K562 (cell line): Measurements from ENCODE around the gene RNLS. TPM values are rescaled to one million over a fixed set of nuclear protein-coding genes. Genes with fewer than 3 reads are reported as not detected.

Experiments used
- ATAC-seq: fragments of 200-7000 bp; cut with Tn5 transposase; 3 replicates; pipeline ENCODE4 v1.9.1; 2020; ENCODE audit warnings: moderate library complexity
- BruUV-seq: library from RNA; stranded (reverse); fragments of 400-500 nt; replicated peaks from 2 replicates; lab custom pipeline; 2021; lab: Mats Ljungman, UMichigan
- CTCF ChIA-PET: fragments of 300-600 bp; formaldehyde crosslinking; extraction: SDS; loops from one replicate; lab custom pipeline; 2021; ENCODE audit warnings: low intra/inter-chr PET ratio; lab: Yijun Ruan, JAX
- POLR2A ChIA-PET: fragments of 300-600, 350-650 bp; sonication (Branson Sonifier 250); formaldehyde crosslinking; extraction: SDS; loops from one replicate; lab custom pipeline; 2021; ENCODE audit warnings: antibody characterized with exemption, inconsistent platforms; lab: Yijun Ruan, JAX
- DNase-seq, 4 experiments: peaks; one replicate each; pipeline versions ENCODE4 v3.0.0 to v3.0.0-alpha.2; 2011 to 2018; ENCODE audit warnings: low spot score in 3 of 4, mixed read lengths in 3 of 4; ENCODE audit errors: extremely low read depth in 1 of 4
- FAIRE-seq: peaks from 2 replicates; lab custom pipeline; 2011; peaks lifted over from hg19 to GRCh38; lab: Jason Lieb, UNC
- H2AFZ ChIP-seq: 2 replicates; pipeline ENCODE4 v1.6.0; 2011; ENCODE audit warnings: low read depth, low read length, control low read depth, inconsistent platforms
- H3K27ac ChIP-seq: fragments of 200-600 bp; 3 replicates; pipeline ENCODE4 v1.8.0; 2011; ENCODE audit warnings: low read depth, mild to moderate bottlenecking, control low read depth, inconsistent platforms, low read length, moderate library complexity, mixed read lengths; ENCODE audit errors: extremely low read depth
- H3K27me3 ChIP-seq, 2 experiments: fragments of 300-600 bp in 1 of 2; 2 replicates in 1 of 2; 3 replicates in 1 of 2; pipeline versions ENCODE4 v1.6.0 to v1.8.0; 2011; ENCODE audit warnings: inconsistent platforms in 2 of 2, low read length in 2 of 2, mild to moderate bottlenecking in 1 of 2, mixed read lengths in 1 of 2, moderate library complexity in 1 of 2; ENCODE audit not compliant: control insufficient read depth in 2 of 2, insufficient read depth in 2 of 2
- H3K36me3 ChIP-seq: fragments of 300-600 bp; 3 replicates; pipeline ENCODE4 v1.8.0; 2011; ENCODE audit warnings: mild to moderate bottlenecking, low read length, inconsistent platforms; ENCODE audit not compliant: control insufficient read depth, insufficient read depth
- H3K4me1 ChIP-seq, 2 experiments: fragments of 200-600 bp in 1 of 2; replicated peaks in 1 of 2; 2 replicates in 1 of 2; 3 replicates in 1 of 2; pipeline versions ENCODE4 v1.5.1 to v1.8.0; 2011; ENCODE audit warnings: inconsistent platforms in 2 of 2, low read length in 2 of 2, mild to moderate bottlenecking in 1 of 2, mixed read lengths in 1 of 2, moderate library complexity in 1 of 2; ENCODE audit not compliant: control insufficient read depth in 2 of 2, insufficient read depth in 2 of 2
- H3K4me2 ChIP-seq: 2 replicates; pipeline ENCODE4 v1.6.1; 2011; ENCODE audit warnings: low read length, control low read depth, inconsistent platforms, mixed read lengths; ENCODE audit not compliant: insufficient read depth
- H3K4me3 ChIP-seq: fragments of 200-600 bp; sonication (generic), shearing (Covaris generic); 2 replicates; pipeline ENCODE4 v1.5.1; 2016; ENCODE audit warnings: control low read depth, inconsistent platforms
- H3K79me2 ChIP-seq: fragments of 200-600 bp; 3 replicates; pipeline ENCODE4 v1.8.0; 2011; ENCODE audit warnings: low read length, inconsistent platforms; ENCODE audit not compliant: control insufficient read depth, insufficient read depth
- H3K9ac ChIP-seq, 2 experiments: 2 replicates each; pipeline versions ENCODE4 v1.6.0 to v1.6.1; 2011; ENCODE audit warnings: low read depth in 2 of 2, low read length in 2 of 2, control low read depth in 1 of 2, inconsistent platforms in 1 of 2, mild to moderate bottlenecking in 1 of 2, mixed read lengths in 1 of 2; ENCODE audit not compliant: insufficient read depth in 1 of 2
- H3K9me1 ChIP-seq: one replicate; pipeline ENCODE4 v1.6.0; 2011; ENCODE audit warnings: inconsistent platforms, mild to moderate bottlenecking, low read length, moderate library complexity; ENCODE audit not compliant: control insufficient read depth, insufficient read depth
- H3K9me3 ChIP-seq: replicated peaks from 2 replicates; pipeline ENCODE4 v1.5.1; 2011; ENCODE audit warnings: low read depth, low read length, inconsistent platforms; ENCODE audit not compliant: control insufficient read depth, insufficient read depth
- H4K20me1 ChIP-seq: replicated peaks from 2 replicates; pipeline ENCODE4 v1.6.1; 2011; ENCODE audit warnings: low read length, inconsistent platforms, mixed read lengths; ENCODE audit not compliant: control insufficient read depth, insufficient read depth
- BCLAF1 ChIP-seq, 2 experiments: fragments of 450-650 bp in 1 of 2; IDR thresholded peaks; 2 replicates each; pipeline ENCODE4 v1.6.1; 2011 to 2017; ENCODE audit warnings: low read depth in 2 of 2, antibody characterized with exemption in 1 of 2, borderline replicate concordance in 1 of 2, low read length in 1 of 2, mild to moderate bottlenecking in 1 of 2, mixed read lengths in 1 of 2; ENCODE audit not compliant: control insufficient read depth in 1 of 2
- C11orf30 ChIP-seq: fragments of 450-650 bp; IDR thresholded peaks from 2 replicates; pipeline ENCODE4 v1.6.1; 2016; ENCODE audit warnings: low read depth, mild to moderate bottlenecking
- CBFA2T3 ChIP-seq: fragments of 450-650 bp; IDR thresholded peaks from 2 replicates; pipeline ENCODE4 v1.6.1; 2017
- JUNB ChIP-seq: fragments of 450-650 bp; formaldehyde crosslinking; conservative IDR thresholded peaks from 2 replicates; pipeline ENCODE4 v1.4.0; 2020; ENCODE audit warnings: mild to moderate bottlenecking
- KDM4B ChIP-seq, 2 experiments: fragments of 450-650 bp in 1 of 2; sonication (generic) in 1 of 2; IDR thresholded peaks; 2 replicates each; pipeline ENCODE4 v1.6.1; 2016 to 2017; ENCODE audit warnings: borderline replicate concordance in 2 of 2, antibody characterized with exemption in 1 of 2, low read depth in 1 of 2, mild to moderate bottlenecking in 1 of 2
- KLF1 ChIP-seq: fragments of 450-650 bp; IDR thresholded peaks from 2 replicates; pipeline ENCODE4 v1.6.1; 2016; ENCODE audit warnings: missing genetic modification characterization, missing compliant biosample characterization
- MED1 ChIP-seq: sonication (generic); formaldehyde crosslinking; IDR thresholded peaks from 2 replicates; pipeline ENCODE4 v1.8.1; 2023; ENCODE audit warnings: missing genetic modification reagents, borderline replicate concordance
- MEIS2 ChIP-seq: fragments of 450-650 bp; IDR thresholded peaks from 2 replicates; pipeline ENCODE4 v1.6.1; 2014; ENCODE audit warnings: mild to moderate bottlenecking; ENCODE audit not compliant: partially characterized antibody
- NFRKB ChIP-seq: fragments of 450-650 bp; IDR thresholded peaks from 2 replicates; pipeline ENCODE4 v1.6.1; 2016; ENCODE audit warnings: low read depth
- NR0B1 ChIP-seq: fragments of 450-650 bp; IDR thresholded peaks from one replicate; pipeline ENCODE4 v1.6.1; 2018; ENCODE audit warnings: mild to moderate bottlenecking, moderate library complexity; ENCODE audit not compliant: partially characterized antibody
- NR2C2 ChIP-seq, 2 experiments: fragments of 200-800 bp in 1 of 2; sonication (Bioruptor generic) in 1 of 2; sonication (generic) in 1 of 2; formaldehyde crosslinking in 1 of 2; IDR thresholded peaks; 2 replicates each; pipeline versions ENCODE4 v1.6.1 to v1.8.0; 2016 to 2022; ENCODE audit warnings: mild to moderate bottlenecking in 1 of 2, missing compliant biosample characterization in 1 of 2, missing genetic modification characterization in 1 of 2, missing genetic modification reagents in 1 of 2
- PTRF ChIP-seq: fragments of 450-650 bp; IDR thresholded peaks from 2 replicates; pipeline ENCODE4 v1.6.1; 2016; ENCODE audit warnings: mild to moderate bottlenecking, missing genetic modification characterization, missing compliant biosample characterization
- PTTG1 ChIP-seq: fragments of 450-650 bp; IDR thresholded peaks from 2 replicates; pipeline ENCODE4 v1.6.1; 2016; ENCODE audit warnings: low read depth, mild to moderate bottlenecking, missing genetic modification characterization, missing compliant biosample characterization
- RBM15 ChIP-seq: fragments of 200-400 bp; formaldehyde crosslinking; IDR thresholded peaks from 2 replicates; pipeline ENCODE4 v1.6.1; 2018; ENCODE audit warnings: mild to moderate bottlenecking, low read length, moderate library complexity; ENCODE audit not compliant: insufficient read depth
- RFX1 ChIP-seq: fragments of 450-650 bp; IDR thresholded peaks from 2 replicates; pipeline ENCODE4 v1.6.1; 2016; ENCODE audit warnings: mild to moderate bottlenecking, moderate library complexity
- ZC3H8 ChIP-seq: fragments of 450-650 bp; IDR thresholded peaks from 2 replicates; pipeline ENCODE4 v1.6.1; 2017
- ZKSCAN3 ChIP-seq: fragments of 250-450 bp; sonication (Bioruptor Pico); IDR thresholded peaks from 2 replicates; pipeline ENCODE4 v1.4.0; 2020
- ZNF282 ChIP-seq: sonication (generic); formaldehyde crosslinking; IDR thresholded peaks from 2 replicates; pipeline ENCODE4 v1.8.1; 2023; ENCODE audit warnings: missing genetic modification reagents
- ZNF561 ChIP-seq: fragments of 450-650 bp; formaldehyde crosslinking; conservative IDR thresholded peaks from 2 replicates; pipeline ENCODE4 v1.4.0; 2020; ENCODE audit warnings: mild to moderate bottlenecking, moderate library complexity
- ZNF707 ChIP-seq: fragments of 250-450 bp; sonication (Bioruptor Pico); conservative IDR thresholded peaks from 2 replicates; pipeline ENCODE4 v1.8.0; 2022; ENCODE audit warnings: inconsistent platforms, mild to moderate bottlenecking, moderate library complexity
- WGBS: fragments of 100-300 bp; shearing (Covaris generic); methylation state at CpG from one replicate; pipeline ENCODE4 v1.1.6; 2016; ENCODE audit warnings: low coverage, mixed read lengths; ENCODE audit not compliant: insufficient coverage; ENCODE audit errors: missing lambda C conversion rate; 5-methylcytosine and 5-hydroxymethylcytosine counted together
- in situ Hi-C: fragments of 300-500 bp; cut with MboI; formaldehyde crosslinking; loops from 4 replicates; pipeline ENCODE4 v1.15.0; 2018; ENCODE audit warnings: inconsistent platforms, mixed read lengths
- intact Hi-C: fragments of 100-400 bp; cut with micrococcal nuclease; formaldehyde crosslinking; loops from 2 replicates; pipeline ENCODE4 v1.14.2; 2022
- polyA plus RNA-seq, 8 experiments: library from polyadenylated mRNA; depleted of rRNA in 4 of 8; stranded (reverse) in 5 of 8; unstranded in 3 of 8; fragments of >200 nt; fragmentation: Nextera tagmentation in 2 of 8; fragmentation: Illumina TruSeq in 1 of 8; extraction: Ambion mirVana in 2 of 8; extraction: Trizol in 1 of 8; gene quantifications; 2 replicates each; pipeline versions ENCODE4 v1.2.1 to v1.2.3, GENCODE V29; 2011 to 2014; ENCODE audit warnings: inconsistent platforms in 1 of 8, missing spikeins in 1 of 8
- total RNA-seq, 7 experiments: library from RNA; depleted of rRNA in 6 of 7; stranded (reverse); fragments of >200 nt in 6 of 7; fragmentation: Illumina TruSeq in 2 of 7; extraction: Trizol in 2 of 7; gene quantifications; 2 replicates each; pipeline versions ENCODE4 v1.2.1 to v1.2.3, GENCODE V29; 2011 to 2021; ENCODE audit warnings: low replicate concordance in 1 of 7

The RNLS gene
- total and polyA plus RNA-seq, 9 of the 15 experiments (the other 6 are each of a cell fraction or from before 2014, with no cell fraction given): 0.14 to 0.72 (median 0.41) TPM; not detected in 3

- intact Hi-C loops: no loop called here
- Histone ChIP-seq H3K9ac (no peak within 1 kb of the TSS), H3K4me3 (no peak within 1 kb of the TSS), H3K36me3 (no peaks in the 10 kb centered on the region), H3K27me3 (no peaks in the 10 kb centered on the region), H3K4me1 (peaks cover 0 to 7% of the 10 kb centered on the region in 2 experiments; a peak in 2 of 5 replicates), H3K9me3 (no peaks in the 10 kb centered on the region), H3K79me2 (no peaks in the 10 kb centered on the region), H3K27ac (no peak within 1 kb of the TSS), H3K4me2 (no peak within 1 kb of the TSS), H4K20me1 (no peaks in the 10 kb centered on the region), H3K9me1 (no peaks in the 10 kb centered on the region), H2AFZ (no peak within 1 kb of the TSS)
- FAIRE-seq (no peak), ATAC-seq (no peak), DNase-seq (no peak)
- POLR2A ChIA-PET: no interaction called here
- 0% methylated on average over 2 of the region's 2 CpGs for WGBS
- in situ Hi-C loops: no loop called here
- TF ChIP-seq PTRF (tag) (no peak), RFX1 (no peak), PTTG1 (tag) (no peak), BCLAF1 (IDR thresholded peaks at IDR 0.05; ENCODE audit: borderline replicate concordance in 1 of 2, control insufficient read depth in 1 of 2, low read depth in 2 of 2, low read length in 1 of 2) (no peak), CBFA2T3 (no peak), ZNF707 (CRISPR knock-in tag) (no peak), ZNF282 (CRISPR knock-in tag) (no peak), C11orf30 (no peak), KLF1 (no peak), MEIS2 (no peak), NR2C2 (CRISPR knock-in tag; IDR thresholded peaks at IDR 0.05) (no peak), NR2C2 (tag; IDR thresholded peaks at IDR 0.05) (no peak), ZC3H8 (no peak), RBM15 (no peak), MED1 (no peak), NFRKB (no peak), ZKSCAN3 (no peak), JUNB (CRISPR knock-in tag) (no peak), NR0B1 (no peak), ZNF561 (no peak), KDM4B (IDR thresholded peaks at IDR 0.05; ENCODE audit: borderline replicate concordance in 2 of 2, low read depth in 1 of 2) (no peak)
- CTCF ChIA-PET: no interaction called here
- no TSS peak for BruUV-seq
Observed at GRCh38 chr10:88586462-88586861, 3.3 kb upstream of the RNLS start, which contains the start of gene LIPJ. Gene LIPJ, plus strand, starts transcription at chr10:88586762. Its CDS starts 3,926 bp downstream, at chr10:88590688.
